Measurements from ENCODE around the gene RNF10.

Gene RNF10

GRCh38 chr12:120540445-120540844 lies 6.3 kb downstream of the RNF10 start:
- TF ChIP-seq MYC (IDR thresholded peaks at IDR 0.05; ENCODE audit: low read depth, low read length) (0 out of 2 replicates have a peak, but pooled peaks have one; percentile 19), MAX (IDR thresholded peaks at IDR 0.05; ENCODE audit: low read depth, low read length) (no peak), POLR2A (IDR thresholded peaks at IDR 0.05; ENCODE audit: extremely low read depth, insufficient read length) (no peak), CTCF (IDR thresholded peaks at IDR 0.05; ENCODE audit: low read depth, low read length) (no peak)
- H3K4me3 ChIP-seq (ENCODE audit: low read depth, low read length), result no peak overlapping the region
- DNase-seq (ENCODE audit: low read depth), result peak; percentile 49

DNA sequence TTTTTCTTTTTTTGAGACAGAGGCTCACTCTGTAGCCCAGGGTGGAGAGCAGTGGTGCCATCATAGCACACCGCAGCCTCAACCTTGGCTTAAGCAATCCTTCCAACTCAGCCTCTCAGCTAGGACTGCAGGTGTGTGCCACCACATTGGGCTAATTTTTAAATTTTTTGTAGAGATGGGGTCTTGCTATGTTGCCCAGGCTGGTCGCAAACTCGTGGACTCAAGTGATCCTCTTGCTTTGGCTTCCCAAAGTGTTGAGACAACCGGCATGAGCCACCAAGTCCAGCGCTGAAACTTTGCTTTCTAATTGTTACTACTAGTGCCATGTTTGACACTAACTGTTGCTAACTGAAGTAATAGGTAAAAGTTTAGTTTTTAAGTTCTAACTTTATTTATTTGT lies 8.0 kb downstream of the RNF10 start:
- no peak for DNase-seq (ENCODE audit: low read depth)
- TF ChIP-seq MAX (IDR thresholded peaks at IDR 0.05; ENCODE audit: low read depth, low read length) (no peak), POLR2A (IDR thresholded peaks at IDR 0.05; ENCODE audit: extremely low read depth, insufficient read length) (no peak), CTCF (IDR thresholded peaks at IDR 0.05; ENCODE audit: low read depth, low read length) (no peak), MYC (IDR thresholded peaks at IDR 0.05; ENCODE audit: low read depth, low read length) (no peak)
- H3K4me3 ChIP-seq (ENCODE audit: low read depth, low read length), result no peak overlapping the region

GRCh38 chr12:120544691-120545090 lies 10.5 kb downstream of the RNF10 start:
- TF ChIP-seq MAX (IDR thresholded peaks at IDR 0.05; ENCODE audit: low read depth, low read length), result no peak
- TF ChIP-seq MYC (IDR thresholded peaks at IDR 0.05; ENCODE audit: low read depth, low read length), result no peak
- TF ChIP-seq POLR2A (IDR thresholded peaks at IDR 0.05; ENCODE audit: extremely low read depth, insufficient read length), result no peak
- TF ChIP-seq CTCF (IDR thresholded peaks at IDR 0.05; ENCODE audit: low read depth, low read length), result no peak
- H3K4me3 ChIP-seq (ENCODE audit: low read depth, low read length), result no peak overlapping the region
- DNase-seq (ENCODE audit: low read depth), result no peak

DNA sequence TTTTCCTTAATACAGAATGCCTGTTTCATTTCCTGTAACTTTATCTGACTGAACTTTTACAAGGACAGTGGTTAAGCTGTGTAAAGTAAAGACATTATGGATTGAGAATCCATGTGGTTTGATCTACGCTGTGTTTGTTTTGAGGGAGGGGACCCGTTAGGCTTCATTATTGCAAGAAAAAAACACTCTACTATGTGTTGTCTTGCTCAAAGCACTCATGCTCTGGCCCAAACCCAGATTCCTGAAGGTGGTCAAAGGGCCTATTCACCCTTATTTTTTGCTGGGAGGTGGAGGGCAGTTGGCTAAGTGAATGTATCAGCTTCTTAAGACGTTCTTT lies 11.9 kb downstream of the RNF10 start:
- DNase-seq (ENCODE audit: low read depth), result no peak
- no peak overlapping the region for H3K4me3 ChIP-seq (ENCODE audit: low read depth, low read length)
- TF ChIP-seq MYC (IDR thresholded peaks at IDR 0.05; ENCODE audit: low read depth, low read length), result no peak
- TF ChIP-seq CTCF (IDR thresholded peaks at IDR 0.05; ENCODE audit: low read depth, low read length), result no peak
- TF ChIP-seq POLR2A (IDR thresholded peaks at IDR 0.05; ENCODE audit: extremely low read depth, insufficient read length), result no peak
- TF ChIP-seq MAX (IDR thresholded peaks at IDR 0.05; ENCODE audit: low read depth, low read length), result no peak

DNA sequence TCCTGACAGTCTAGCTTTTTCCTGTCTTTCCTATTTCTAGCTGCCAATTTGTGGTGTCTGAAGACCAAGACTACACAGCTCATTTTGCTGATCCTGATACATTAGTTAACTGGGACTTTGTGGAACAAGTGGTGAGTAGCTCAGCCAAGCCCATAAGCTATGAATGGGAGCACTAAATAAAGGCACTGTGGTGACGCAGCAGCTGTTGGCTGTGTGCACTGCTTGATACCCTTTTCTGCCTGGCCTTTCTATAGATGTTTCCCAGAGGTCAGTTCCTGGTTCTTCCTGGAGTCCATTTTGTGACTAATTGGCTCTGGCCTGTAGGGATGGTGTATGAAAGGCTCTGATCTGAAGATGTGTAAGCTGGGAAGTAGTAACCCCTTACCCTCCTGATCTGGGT lies 20.5 kb downstream of the RNF10 start:
- no peak for DNase-seq (ENCODE audit: low read depth)
- H3K4me3 ChIP-seq (ENCODE audit: low read depth, low read length), result no peak overlapping the region
- no peak for TF ChIP-seq MYC (IDR thresholded peaks at IDR 0.05; ENCODE audit: low read depth, low read length)
- TF ChIP-seq CTCF (IDR thresholded peaks at IDR 0.05; ENCODE audit: low read depth, low read length), result no peak
- no peak for TF ChIP-seq MAX (IDR thresholded peaks at IDR 0.05; ENCODE audit: low read depth, low read length)
- TF ChIP-seq POLR2A (IDR thresholded peaks at IDR 0.05; ENCODE audit: extremely low read depth, insufficient read length), result no peak

DNA sequence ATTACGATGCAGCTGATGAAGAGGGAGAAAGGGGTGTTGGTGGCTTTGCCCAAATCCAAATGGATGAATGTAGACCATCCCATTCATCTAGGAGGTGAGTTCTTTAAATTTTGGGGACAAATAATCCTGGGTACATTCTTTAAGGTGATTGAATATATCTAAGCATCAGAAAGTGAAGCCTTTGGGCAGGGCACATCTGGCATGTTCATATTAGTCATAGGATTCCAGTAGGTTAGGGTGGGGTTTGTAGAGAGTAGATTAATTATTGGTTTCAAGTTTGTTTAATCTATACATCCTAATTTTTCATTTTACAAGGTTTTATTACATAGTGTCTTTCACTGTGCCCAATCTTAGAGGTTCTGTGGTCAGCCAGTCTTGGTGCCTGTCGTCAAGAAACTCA lies 23.4 kb downstream of the RNF10 start:
- no peak for TF ChIP-seq MAX (IDR thresholded peaks at IDR 0.05; ENCODE audit: low read depth, low read length)
- no peak for TF ChIP-seq CTCF (IDR thresholded peaks at IDR 0.05; ENCODE audit: low read depth, low read length)
- no peak for TF ChIP-seq POLR2A (IDR thresholded peaks at IDR 0.05; ENCODE audit: extremely low read depth, insufficient read length)
- TF ChIP-seq MYC (IDR thresholded peaks at IDR 0.05; ENCODE audit: low read depth, low read length), result no peak
- no peak for DNase-seq (ENCODE audit: low read depth)
- no peak overlapping the region for H3K4me3 ChIP-seq (ENCODE audit: low read depth, low read length)

Data from NB4 (cell line).